HPDE6-E6E7 (cell line): ENCODE results near the gene ADGRD2.

Source experiments
- DNase-seq: peaks from one replicate; pipeline ENCODE4 v3.0.0; 2011; ENCODE audit warnings: missing footprints; ENCODE audit errors: extremely low spot score

Gene ADGRD2

GRCh38 chr9:124510650-124511425, 60.6 kb downstream of the ADGRD2 start:
- no peak for DNase-seq

GRCh38 chr9:124511426-124511840, 61.2 kb downstream of the ADGRD2 start:
- DNase-seq, result no peak

- DNase-seq, result no peak
Measured at GRCh38 chr9:124511891-124512805, 61.9 kb downstream of the ADGRD2 start.

GRCh38 chr9:124512806-124513204, 62.6 kb downstream of the ADGRD2 start:
- no peak for DNase-seq

- DNase-seq, result no peak
Measured at GRCh38 chr9:124513376-124513994, 63.2 kb downstream of the ADGRD2 start.

GRCh38 chr9:124514125-124514524, 63.9 kb downstream of the ADGRD2 start:
- no peak for DNase-seq

GRCh38 chr9:124514874-124515273, 64.6 kb downstream of the ADGRD2 start:
- DNase-seq, result no peak

- no peak for DNase-seq
Measured at GRCh38 chr9:124517600-124517999, 67.3 kb downstream of the ADGRD2 start.

GRCh38 chr9:124518116-124518515, 67.9 kb downstream of the ADGRD2 start:
- no peak for DNase-seq

GRCh38 chr9:124520206-124520596, 70.0 kb downstream of the ADGRD2 start:
- no peak for DNase-seq

- no peak for DNase-seq
Measured at GRCh38 chr9:124521142-124521541, 70.9 kb downstream of the ADGRD2 start.

- no peak for DNase-seq
Measured at GRCh38 chr9:124522121-124523098, 72.2 kb downstream of the ADGRD2 start.

GRCh38 chr9:124526174-124526573, 75.9 kb downstream of the ADGRD2 start:
- no peak for DNase-seq

GRCh38 chr9:124527781-124528180, 77.5 kb downstream of the ADGRD2 start:
- DNase-seq, result no peak
